ENCODE data around the gene PRRC1.

DNA sequence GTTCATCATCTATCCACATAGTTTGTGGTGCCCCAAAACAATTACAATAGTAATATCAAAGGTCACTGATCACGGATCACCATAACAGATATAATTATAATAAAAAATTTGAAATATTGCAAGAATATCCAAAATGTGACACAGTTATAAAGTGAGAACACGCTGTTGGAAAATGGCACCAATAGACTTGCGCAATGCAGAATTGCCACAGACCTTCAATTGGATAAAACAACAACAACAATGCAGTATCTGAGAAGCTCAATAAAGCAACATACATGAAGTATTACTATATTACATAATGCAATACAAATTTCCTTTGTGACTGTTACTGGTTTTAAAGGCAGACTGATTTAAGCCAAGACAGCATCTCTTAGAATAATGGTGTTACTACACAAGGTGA is 44.7 kb upstream of the PRRC1 start:
- no peak for TF ChIP-seq POLR2A (IDR thresholded peaks at IDR 0.05)
- TF ChIP-seq, protein P1, sequence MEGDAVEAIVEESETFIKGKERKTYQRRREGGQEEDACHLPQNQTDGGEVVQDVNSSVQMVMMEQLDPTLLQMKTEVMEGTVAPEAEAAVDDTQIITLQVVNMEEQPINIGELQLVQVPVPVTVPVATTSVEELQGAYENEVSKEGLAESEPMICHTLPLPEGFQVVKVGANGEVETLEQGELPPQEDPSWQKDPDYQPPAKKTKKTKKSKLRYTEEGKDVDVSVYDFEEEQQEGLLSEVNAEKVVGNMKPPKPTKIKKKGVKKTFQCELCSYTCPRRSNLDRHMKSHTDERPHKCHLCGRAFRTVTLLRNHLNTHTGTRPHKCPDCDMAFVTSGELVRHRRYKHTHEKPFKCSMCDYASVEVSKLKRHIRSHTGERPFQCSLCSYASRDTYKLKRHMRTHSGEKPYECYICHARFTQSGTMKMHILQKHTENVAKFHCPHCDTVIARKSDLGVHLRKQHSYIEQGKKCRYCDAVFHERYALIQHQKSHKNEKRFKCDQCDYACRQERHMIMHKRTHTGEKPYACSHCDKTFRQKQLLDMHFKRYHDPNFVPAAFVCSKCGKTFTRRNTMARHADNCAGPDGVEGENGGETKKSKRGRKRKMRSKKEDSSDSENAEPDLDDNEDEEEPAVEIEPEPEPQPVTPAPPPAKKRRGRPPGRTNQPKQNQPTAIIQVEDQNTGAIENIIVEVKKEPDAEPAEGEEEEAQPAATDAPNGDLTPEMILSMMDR (IDR thresholded peaks at IDR 0.05): no peak

Data from prostate gland (tissue), 2 donors.